Superior temporal gyrus (tissue), 1 donor: ENCODE data around the gene PIP4K2A.
"Not testable (repeated sequence)": the region's sequence is repeated elsewhere in the genome, so short reads cannot be mapped to it uniquely, and the experiment has no call there.

Experiments
- DNase-seq: peaks from one replicate; pipeline ENCODE4 v3.0.0-alpha.2; 2016; ENCODE audit errors: extremely low spot score

Gene PIP4K2A

DNA sequence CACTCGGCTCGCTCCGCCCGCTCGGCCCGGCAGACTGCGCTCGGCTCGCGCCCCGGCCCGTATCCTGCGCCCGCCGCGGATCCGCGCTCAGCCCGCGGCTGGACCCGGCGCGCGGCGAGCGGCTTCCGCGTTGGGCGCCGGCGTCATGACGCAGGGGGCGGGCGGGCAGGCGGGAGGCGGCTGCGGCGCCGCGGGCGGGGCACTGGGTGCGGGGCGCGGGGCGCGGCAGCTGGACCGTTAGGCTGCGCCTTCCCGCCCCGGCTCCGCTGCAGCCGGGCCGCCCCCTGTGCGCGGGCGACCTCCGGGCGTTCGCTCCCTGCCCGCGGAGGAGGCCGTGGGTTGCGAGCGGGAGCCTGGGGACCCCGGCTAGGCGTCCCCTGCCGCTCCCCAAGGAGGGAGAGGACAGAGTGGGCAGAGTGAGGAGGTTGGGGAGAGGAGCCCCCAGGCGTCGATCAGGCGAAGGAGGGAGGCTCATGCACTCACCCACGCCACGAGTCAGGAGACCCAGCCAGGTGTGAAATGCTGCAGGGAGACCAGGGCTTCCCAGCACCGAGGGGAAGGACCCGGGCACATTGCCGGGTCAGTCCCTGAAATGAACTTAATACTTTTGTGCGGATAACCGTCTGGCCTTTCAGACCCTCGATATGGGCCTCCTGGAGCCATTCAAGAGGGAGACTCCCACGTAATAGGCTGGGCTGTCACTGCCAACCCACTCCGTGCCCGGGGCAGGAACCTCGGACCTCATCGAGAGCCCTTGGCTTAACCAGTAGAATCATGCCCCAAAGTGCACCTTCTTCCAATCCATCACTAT, at the start of gene PIP4K2A:
PIP4K2A (minus strand) TSS at position 100 of the 811 bp plus-strand sequence. CDS start 252 bp downstream, outside the sequence.
- DNase-seq: peak; percentile 78

DNA sequence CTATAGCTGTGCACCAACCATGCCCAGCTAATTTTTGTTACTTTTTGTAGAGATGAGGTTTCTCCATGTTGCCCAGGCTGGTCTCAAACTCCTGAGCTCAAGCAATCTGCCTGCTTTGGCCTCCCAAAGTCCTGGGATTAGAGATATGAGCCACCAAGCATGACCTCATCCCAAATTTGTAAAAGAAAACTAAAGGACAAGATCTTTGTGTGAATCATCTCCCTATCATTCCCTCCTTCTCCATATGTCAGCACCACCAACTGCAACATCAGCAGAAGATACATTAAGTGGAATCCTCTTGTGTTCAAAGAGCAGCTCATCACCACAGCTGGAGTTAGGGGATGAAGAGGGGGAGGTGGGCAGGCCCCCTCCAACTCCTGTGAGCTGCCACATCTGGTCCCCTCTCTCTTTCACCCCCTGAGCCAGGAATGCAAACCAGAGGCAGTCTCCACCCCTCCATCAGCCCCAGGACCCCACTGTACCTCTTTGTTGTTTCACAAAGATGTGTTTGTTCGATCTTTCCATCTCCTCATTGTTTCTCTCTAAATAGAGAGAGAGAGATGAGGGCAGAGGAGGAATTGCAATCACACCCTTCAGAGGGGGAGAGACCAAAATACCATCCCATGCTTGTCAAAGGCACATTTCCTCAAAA, 47.3 kb upstream of the PIP4K2A start:
- DNase-seq: peak; percentile 92

DNA sequence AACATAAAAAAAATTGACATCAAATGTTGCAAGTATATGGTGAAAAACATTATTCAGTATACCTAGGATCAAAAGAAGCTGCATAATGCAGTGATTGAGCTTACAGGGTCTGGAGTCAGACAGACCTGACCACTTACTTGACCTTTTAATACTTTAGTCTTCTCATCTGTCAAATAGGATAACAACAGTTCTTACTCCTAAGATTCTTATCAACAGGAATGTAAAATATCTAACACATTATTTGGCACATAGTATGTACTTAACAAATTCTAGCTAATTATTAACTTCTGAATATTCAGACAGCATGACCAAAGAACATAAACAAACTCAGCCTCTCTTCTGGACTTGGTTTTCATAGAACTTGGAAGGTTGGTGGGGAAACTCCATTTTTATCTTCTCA, 45.6 kb upstream of the PIP4K2A start:
- no peak for DNase-seq

DNA sequence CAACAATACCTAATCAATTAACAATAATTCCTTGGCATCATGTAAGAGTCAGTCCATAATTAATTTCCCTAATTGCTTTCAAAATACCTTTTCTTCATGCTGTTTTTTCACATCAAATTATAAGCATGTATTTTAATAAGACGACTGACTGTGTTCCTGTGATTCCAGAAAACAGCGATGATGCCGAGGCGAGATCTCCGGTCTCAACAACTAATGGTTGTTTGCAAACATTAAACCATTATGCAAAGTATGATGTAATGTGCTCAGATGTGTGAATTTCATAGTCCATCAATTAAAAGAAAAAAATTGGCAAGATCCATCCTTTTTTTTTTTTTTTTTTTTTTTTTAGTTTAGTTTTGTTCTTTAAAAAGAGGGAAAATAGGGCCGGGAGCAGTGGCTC, 44.5 kb upstream of the PIP4K2A start:
- no peak for DNase-seq

DNA sequence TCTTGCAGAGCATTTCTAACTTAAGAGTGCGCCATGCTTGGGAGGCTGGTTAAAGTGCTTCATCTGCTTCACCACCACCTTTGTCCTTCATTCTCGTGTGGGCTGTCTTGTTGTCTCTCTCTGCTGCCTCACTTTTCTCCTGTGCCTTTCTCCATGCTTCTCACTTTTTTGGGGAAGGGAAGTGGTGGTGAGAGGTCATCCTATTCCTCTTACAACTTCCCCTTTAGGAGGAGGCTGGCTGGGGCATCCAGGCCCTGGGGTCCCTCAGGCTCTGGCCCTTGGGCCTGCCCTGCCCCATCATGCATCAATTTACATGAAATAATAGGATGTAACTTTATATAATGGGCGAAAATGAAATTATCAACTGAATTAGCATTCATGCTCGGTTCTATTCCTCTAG, 39.9 kb upstream of the PIP4K2A start:
- no peak for DNase-seq

DNA sequence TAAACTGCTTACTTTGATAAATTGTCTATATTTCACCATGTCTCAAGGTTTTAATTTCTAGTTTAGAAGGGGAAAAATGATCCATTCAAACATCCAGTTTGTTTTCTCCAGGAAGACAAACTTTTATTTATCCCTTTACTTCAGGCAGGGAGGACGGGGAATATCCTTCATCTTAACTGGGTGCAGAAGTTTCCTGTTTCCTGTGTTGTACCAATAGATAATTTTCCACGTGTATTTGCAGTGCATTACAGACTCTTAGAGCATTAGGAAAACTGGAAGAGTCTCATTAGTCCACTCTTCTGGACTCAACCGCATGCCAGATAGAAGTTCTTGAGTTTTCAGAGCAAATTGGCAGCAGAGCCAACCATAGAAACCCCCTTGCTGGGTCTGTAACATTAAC, 39.4 kb upstream of the PIP4K2A start:
- DNase-seq: no peak

DNA sequence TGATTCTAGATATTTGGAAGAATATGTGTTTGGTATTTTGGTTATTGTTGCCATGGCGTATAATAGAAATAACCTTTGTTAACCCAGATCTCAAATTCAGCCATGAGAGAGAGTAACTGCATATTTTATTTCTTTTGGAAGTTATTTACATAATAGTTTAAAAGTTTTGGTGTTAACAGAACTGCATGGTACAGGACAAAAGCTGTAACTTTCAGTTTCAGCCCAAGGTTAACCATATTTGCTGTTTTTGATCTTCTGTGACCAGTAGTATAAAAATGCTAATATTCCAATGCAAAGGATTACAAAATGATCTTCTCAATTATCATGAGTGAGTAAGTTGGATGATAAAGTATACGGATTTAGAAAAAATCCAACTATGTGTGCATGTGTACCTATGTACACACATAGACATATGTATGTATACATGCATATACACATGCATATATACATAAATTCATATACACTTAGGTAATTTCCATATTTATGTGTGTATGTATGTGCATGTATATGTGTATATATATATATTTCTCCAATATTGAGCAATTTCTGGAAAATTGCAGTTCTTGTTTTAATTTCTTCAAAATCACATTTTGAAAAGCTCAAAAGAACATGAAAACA, 38.0 kb upstream of the PIP4K2A start:
- DNase-seq: no peak

DNA sequence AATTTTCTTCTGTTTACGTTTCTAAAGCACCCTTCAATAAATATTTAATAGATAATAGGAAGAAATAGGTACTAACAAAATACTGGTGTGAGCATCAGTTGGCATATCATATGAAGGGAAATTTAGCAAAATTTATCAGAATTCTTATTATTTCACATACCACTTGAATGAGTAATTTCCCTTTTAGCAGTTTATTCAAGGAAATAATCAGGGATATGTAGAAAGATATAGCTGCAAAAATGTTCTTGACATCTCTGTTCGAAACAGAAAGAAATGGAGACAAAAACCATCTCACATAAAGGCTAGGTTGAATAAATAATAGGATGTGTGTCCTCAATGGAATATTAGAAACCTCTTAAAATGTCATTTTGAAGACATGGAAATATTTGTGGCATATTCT, 35.8 kb upstream of the PIP4K2A start:
- no peak for DNase-seq

DNA sequence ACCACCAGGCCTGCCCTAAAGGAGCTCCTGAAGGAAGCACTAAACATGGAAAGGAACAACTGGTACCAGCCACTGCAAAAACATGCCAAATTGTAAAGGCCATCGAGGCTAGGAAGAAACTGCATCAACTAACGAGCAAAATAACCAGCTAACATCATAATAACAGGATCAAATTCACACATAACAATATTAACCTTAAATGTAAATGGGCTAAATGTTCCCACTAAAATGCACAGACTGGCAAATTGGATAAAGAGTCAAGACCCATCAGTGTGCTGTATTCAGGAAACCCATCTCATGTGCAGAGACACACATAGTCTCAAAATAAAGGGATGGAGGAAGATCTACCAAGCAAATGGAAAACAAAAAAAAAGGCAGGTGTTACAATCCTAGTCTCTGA, 30.5 kb upstream of the PIP4K2A start:
- DNase-seq: not testable (repeated sequence)

DNA sequence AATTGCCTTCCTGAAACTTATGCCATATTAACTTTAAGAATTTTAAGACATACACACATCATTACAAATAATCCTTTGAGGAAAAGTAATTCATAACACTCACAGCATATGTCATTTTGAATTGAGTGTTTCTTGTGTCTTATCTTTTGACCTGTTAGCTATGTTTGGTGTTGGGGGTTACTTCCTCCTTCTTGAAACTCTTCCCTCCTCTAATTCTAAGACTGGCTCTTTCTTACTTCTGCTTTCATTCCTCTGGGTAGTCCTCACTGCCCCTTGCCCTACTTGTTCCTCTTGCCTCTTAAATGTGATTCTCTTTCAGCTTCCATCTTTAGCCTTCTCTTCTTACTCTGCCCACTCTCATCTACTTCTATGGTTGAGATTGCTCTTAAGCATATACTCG, 28.3 kb upstream of the PIP4K2A start:
- DNase-seq: no peak

DNA sequence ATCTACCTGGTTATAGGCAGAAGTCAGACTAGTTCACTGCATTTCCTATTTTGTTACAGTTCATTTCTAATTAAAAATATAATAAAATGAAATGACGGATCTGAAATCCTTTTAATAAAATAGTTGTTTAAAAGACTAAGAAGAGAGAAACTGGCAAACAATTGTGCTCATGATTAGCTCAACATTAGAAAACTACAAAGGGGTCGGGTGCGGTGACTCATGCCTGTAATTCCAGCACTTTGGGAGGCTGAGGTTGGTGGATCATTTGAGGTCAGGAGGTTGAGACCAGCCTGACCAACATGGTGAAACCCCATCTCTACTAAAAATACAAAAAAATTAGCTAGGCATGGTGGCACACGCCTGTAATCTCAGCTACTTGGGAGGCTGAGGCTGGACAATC, 27.3 kb upstream of the PIP4K2A start:
- DNase-seq: not testable (repeated sequence)

DNA sequence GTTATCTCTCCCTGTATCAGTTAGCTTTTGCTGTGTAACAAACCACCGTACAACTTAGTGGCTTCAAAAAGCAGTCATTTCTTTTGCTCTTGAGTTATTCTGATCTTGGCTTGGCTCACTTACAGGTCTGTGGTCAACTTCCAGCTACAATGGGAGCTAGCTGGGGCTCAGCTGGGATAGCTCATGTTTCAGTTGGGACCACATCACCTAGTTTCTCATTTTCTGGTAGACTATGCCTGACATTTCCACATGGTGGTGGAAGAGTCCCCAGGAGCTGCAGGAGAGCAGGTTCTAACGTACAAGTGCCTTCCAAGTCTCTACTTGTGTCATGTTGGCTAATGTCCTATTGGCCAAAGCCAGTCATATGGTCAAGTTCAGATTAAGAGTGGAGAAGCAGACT, 25.8 kb upstream of the PIP4K2A start:
- no peak for DNase-seq

DNA sequence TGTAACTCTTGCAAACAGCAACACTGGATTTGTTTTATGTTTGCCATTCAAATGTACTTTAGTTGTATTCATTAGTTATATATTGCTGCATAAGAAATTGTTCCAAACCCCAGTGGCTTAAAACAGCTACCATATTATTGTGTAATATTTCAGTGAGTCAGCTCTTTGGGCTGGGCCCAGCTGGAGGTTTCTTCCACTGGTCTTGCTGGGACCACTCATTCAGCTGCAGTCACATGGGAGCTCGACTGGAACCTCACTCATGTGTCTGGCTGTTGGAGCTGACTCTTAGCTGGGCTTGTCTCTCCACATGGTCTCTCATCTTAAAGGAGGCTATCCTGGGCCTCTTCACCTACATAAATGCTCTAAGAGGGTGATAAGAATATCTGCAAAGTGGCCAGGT, 23.2 kb upstream of the PIP4K2A start:
- no peak for DNase-seq

DNA sequence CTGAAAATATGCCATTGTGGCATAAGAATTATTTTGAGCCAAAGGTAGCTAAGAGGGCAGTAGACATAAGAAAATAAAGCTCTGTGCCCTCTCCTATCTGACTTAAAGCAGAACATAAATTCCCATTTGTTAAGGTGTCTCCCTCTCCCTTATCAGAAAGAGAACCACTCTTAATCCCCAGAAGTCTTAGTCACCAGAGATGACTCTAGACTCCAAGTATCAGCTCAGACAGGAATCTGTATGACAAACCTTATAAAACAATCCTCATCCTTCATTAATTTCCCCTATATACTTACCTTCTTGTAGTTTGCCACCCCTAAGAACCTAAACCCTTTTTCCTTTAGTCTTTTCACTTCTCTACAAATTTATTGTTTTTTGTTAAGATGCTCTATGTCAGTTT, 21.8 kb upstream of the PIP4K2A start:
- no peak for DNase-seq

DNA sequence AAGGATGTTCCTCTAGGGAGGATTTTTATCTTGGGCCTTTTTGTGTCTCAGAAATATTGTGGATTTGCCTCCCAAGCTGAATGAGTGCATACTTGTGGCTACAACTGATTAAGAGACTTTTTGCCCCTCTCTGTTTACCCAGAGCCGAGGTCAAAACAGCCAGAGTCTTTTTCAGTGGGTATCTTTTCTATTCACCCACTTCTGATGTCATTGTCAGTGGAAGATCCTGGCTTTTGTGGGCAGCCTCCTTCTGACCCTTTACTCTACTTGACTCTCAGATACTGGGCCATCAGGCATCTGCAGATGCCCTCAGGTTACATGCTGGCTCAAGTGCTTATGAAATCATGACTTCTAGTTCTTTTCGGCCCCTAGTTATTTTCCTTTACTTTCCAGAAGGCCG, 19.6 kb upstream of the PIP4K2A start:
- DNase-seq: no peak

DNA sequence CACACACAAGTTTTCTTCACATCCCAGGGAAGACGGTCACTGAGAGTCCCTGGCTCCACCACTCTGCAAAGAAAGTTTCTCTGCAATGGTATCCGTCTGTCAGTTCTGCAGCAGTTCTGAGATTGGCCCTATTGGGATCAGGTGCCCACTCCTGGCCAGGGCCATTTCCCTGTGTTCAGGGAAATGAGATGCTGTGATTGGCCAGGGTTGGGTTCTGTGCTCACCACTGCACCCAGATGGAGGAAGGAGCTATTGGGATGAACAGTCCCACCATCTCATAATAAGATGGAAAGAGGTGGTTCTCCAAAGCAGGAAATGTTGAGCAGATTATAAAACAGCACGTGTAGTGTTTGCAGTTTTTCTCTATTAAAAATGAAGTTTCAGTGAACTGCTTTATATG, 13.3 kb upstream of the PIP4K2A start:
- DNase-seq: no peak

DNA sequence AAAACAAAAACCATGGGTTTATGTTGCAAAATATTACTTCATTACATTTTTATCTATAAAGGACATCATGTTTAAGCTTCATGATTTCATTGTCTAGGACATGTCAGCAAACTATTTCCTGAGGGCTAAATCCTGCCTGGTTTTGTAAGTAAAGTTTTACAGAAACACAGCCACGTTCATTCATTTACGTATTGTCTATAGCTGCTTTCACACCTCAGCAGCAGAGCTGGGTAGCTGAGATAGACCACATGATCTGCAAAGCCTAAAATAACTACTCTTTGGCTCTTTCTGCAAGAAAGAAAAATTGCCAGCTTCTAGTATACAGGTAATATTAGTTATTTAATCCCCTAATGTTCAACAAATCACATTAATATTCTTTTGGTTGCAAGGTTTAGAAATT, 12.7 kb upstream of the PIP4K2A start:
- no peak for DNase-seq

DNA sequence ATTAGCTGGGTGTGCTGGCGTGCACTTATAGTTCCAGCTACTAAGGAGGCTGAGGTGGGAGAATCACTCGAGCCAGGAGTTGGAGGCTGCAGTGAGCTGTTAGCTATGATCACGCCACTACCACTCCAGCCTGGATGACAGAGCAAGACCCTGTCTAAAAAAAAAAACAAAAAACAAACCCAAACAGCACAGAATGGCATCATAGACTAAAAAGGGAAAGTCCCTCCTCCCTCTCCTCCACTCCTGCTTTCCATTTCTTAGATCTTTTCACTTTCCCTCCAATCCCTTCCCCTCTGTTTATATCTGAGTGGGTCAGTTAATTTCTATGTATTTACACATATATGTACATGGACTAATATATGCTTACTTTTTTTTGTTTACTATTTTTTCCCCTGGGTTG, 10.4 kb upstream of the PIP4K2A start:
- no peak for DNase-seq

DNA sequence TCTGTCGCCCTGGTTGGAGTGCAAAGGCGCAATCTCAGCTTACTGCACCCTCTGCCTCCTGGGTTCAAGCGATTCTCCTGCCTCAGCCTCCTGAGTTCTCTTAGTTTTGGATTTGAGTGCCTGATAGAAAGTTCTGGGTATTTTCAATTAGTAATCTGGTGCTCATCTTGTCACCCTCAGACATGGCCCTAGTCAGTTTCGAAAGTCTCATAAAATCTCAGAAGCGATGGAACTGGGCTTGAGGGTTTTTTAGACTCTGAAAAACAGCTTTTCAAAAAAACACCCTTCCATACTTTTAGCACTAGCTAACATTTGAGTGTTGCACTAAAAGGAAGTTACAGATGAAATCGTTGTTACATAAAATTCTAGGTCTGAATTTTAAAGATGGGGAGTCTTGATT, 9.4 kb upstream of the PIP4K2A start:
- DNase-seq: no peak

DNA sequence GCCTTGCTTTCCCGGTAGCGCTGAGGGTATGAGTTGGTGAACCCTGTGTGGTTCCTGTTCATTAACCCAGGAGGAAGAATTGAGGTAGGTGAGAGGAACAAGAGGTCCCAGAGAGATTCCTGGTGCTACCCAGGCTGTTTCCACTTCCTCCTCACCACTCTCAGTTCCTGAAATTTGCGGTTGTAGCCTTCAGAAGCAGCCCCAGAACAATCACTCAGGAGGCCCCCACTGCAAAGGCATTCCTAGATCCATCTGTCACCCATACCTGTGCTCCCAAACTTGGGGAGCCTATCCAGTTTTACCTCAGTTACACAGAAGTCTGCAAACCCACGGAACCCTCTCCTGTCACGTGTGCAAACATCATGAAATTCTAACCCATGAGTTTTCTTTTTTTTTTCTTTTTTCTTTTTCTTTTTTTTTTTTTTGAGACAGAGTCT, 9.0 kb upstream of the PIP4K2A start:
- DNase-seq: no peak

DNA sequence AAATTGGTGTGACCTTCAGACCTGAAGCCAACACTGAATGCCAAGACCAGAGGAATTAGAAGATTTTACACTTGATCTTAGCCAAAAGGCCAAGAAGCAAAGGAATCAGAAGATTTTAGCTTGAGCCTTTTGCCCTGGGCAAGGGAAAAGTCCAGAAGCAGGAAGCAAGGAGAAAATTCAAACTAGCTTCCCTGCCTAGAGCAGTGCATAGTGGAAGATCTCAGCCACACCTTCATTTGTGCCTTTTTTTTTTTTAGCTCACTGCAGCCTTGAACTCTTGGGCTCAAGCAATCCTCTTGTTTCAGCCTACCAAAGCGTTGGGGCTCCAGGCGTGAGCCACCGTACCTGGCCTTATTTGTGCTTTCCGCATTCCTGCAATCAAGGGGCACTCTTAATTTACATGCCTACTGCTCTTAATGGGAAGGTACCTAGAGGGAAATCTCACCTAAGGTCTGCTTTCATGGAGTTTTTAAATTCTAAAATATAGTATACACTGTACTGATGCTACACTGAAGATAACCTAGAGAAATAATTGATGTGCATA, 8.3 kb upstream of the PIP4K2A start:
- DNase-seq: no peak

DNA sequence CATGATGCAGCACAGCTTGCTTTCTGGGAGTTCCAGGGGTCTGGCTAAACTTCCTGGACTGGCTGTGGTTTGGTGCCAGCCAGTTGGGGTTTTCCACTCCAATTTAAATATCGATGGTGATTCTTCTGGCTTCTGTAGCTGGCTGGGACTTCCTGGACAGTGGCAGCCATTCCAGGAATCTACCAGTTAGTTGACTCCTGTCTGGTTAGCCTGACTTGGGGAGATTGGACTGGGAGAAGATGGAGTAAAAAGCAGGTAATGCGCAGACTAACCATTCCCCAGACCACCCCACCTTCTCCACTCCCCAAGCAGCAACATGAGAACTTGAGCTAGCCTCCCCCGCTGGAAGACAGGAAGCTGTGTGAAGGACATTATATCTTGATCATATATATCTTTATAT, 6.3 kb upstream of the PIP4K2A start:
- DNase-seq: no peak
